H4 (cell line): Measurements from ENCODE around the gene KLHDC7B. TPM values are rescaled to one million over a fixed set of nuclear protein-coding genes. Genes with fewer than 3 reads are reported as not detected.

Experiments used
- DNase-seq: peaks from one replicate; pipeline ENCODE4 v3.0.0-alpha.2; 2015; ENCODE audit warnings: low spot score
- total RNA-seq: library from RNA; depleted of rRNA; stranded (reverse); fragments of >200 nt; shearing (Covaris generic); gene quantifications from 2 replicates; pipeline ENCODE4 v1.2.3, GENCODE V29; 2014; rRNA removed

Gene KLHDC7B
- total RNA-seq, 1 experiment from 2014 or later, result 0.48 TPM

- DNase-seq, result no peak
Observed at GRCh38 chr22:50595189-50595588, 49.5 kb downstream of the KLHDC7B start.

DNA sequence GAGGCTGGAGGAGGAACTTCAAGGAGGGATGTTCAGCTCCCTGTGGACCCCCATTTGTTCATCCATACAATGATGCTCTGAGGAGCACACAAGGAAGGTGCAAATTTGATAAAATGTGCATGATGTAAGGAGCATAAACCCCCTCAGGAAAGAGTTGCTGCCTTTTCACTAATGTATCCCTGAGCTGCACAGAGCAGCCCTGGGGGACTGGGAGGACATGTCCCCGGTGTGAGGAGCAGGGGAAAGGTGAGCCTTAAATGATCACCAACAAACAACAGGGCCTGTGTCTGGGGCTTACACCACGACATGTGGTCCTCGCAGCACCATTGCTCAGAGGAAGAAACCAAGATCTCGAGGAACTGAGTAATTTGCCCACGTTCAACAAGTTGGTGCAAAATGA, 51.4 kb downstream of the KLHDC7B start:
- no peak for DNase-seq

- no peak for DNase-seq
Observed at GRCh38 chr22:50599816-50600455, 54.2 kb downstream of the KLHDC7B start.

DNA sequence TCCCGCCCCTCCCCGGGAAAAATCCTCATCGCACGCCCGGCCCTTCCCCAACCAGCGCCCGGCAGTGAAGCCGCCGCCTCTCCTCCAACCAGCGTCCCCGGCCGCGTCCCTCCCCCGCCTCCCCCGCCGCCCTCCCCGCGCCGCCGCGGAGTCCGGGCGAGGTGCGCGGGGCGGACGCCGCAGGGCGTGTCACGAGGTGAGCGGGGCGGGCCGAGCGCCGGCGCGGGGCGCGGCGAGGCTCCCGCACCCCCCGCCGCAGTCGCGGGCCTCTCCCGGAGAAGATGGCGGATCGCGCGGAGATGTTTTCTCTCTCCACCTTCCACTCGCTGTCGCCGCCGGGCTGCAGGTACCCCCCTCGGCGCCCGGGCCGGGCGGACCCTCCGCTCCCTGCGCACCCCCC, 54.8 kb downstream of the KLHDC7B start, which contains the start of gene MAPK8IP2:
Gene MAPK8IP2, plus strand, starts transcription at position 256 of the 400 bp plus-strand sequence. Its CDS starts 26 bp downstream, at position 282.
- DNase-seq, result no peak

Other genes starting within 250 kb of the KLHDC7B start
- gene PLXNB2, start 238.3 kb upstream of the KLHDC7B start, total RNA-seq, result 42.4 and 53.2 TPM in 2 replicates
- gene DENND6B, start 218.9 kb upstream of the KLHDC7B start, total RNA-seq, result 0.35 and 1.3 TPM in 2 replicates
- gene PPP6R2, start 202.6 kb upstream of the KLHDC7B start, total RNA-seq, result 22.9 and 32.1 TPM in 2 replicates
- gene SBF1, start 70.9 kb upstream of the KLHDC7B start, total RNA-seq, result 29.1 and 33.9 TPM in 2 replicates
- gene ADM2, start 64.4 kb upstream of the KLHDC7B start, total RNA-seq, result 0.17 and 0.39 TPM in 2 replicates
- not detected in 2 replicates for gene MIOX, start 59.0 kb upstream of the KLHDC7B start, total RNA-seq
- gene LMF2, start 38.2 kb upstream of the KLHDC7B start, total RNA-seq, result 8.6 and 9.4 TPM in 2 replicates
- 39.0 and 76.8 TPM in 2 replicates for gene NCAPH2, start 37.7 kb upstream of the KLHDC7B start, total RNA-seq
- 1.3 and 11.9 TPM in 2 replicates for gene SCO2, start 20.3 kb upstream of the KLHDC7B start, total RNA-seq
- gene TYMP, start 15.9 kb upstream of the KLHDC7B start, total RNA-seq, result 0.39 and 0.68 TPM in 2 replicates
- not detected in 2 replicates for gene SYCE3, start 17.0 kb downstream of the KLHDC7B start, total RNA-seq
- 2.0 and 2.4 TPM in 2 replicates for gene CPT1B, start 32.5 kb downstream of the KLHDC7B start, total RNA-seq
- 9.4 and 12.1 TPM in 2 replicates for gene CHKB, start 37.0 kb downstream of the KLHDC7B start, total RNA-seq
- gene MAPK8IP2, start 54.9 kb downstream of the KLHDC7B start, total RNA-seq, result 0.29 and 0.41 TPM in 2 replicates
- 8.4 and 9.3 TPM in 2 replicates for gene ARSA, start 82.3 kb downstream of the KLHDC7B start, total RNA-seq
- 0.19 and 0.62 TPM in 2 replicates for gene SHANK3, start 126.9 kb downstream of the KLHDC7B start, total RNA-seq
- gene ACR, start 192.3 kb downstream of the KLHDC7B start, total RNA-seq, result not detected in 2 replicates
- 6.7 and 10.1 TPM in 2 replicates for gene RABL2B, start 237.7 kb downstream of the KLHDC7B start, total RNA-seq